Right lobe of liver (tissue), 4 donors: ENCODE results near the gene BPIFB4.

ENCODE experiments used
- CTCF ChIP-seq, 4 donors: fragments of 200-600 bp in 3 of 4; fragments of 450-650 bp in 1 of 4; IDR thresholded peaks; one replicate each; pipeline versions ENCODE4 v1.5.1 to v1.8.0; 2016 to 2022; ENCODE audit warnings: antibody characterized with exemption in 4 of 4, mild to moderate bottlenecking in 2 of 4
- POLR2A ChIP-seq: fragments of 450-650 bp; IDR thresholded peaks from one replicate; pipeline ENCODE4 v1.6.1; 2017; ENCODE audit warnings: antibody characterized with exemption, mild to moderate bottlenecking
- donor health status: DM: no; HTN: no; CAD: no.
- donor health status: DM: no; HTN: no; CAD: no.
- donor health status: DM: no; HTN: yes; CAD: no.

GRCh38 chr20:33130568-33131061 is 51.2 kb downstream of the BPIFB4 start:
- TF ChIP-seq CTCF (IDR thresholded peaks at IDR 0.05) (no peak), POLR2A (no peak)
